Forelimb muscle (tissue), 1 donor: ENCODE results near the gene INSIG1. TPM values are rescaled to one million over a fixed set of nuclear protein-coding genes. Genes with fewer than 3 reads are reported as not detected.
A peak's percentile ranks its signal among the peaks of the same experiment; 100 is the strongest.

Source experiments
- DNase-seq: peaks from one replicate; pipeline ENCODE4 v3.0.0-alpha.2; 2013; ENCODE audit warnings: low read depth
- polyA plus RNA-seq: library from polyadenylated mRNA; unstranded; fragments of 120-200 nt; gene quantifications from one replicate; pipeline ENCODE4 v1.2.1, GENCODE V29; 2013; ENCODE audit not compliant: insufficient read length

The INSIG1 gene
- polyA plus RNA-seq, 1 donor = 22.7 TPM

DNA sequence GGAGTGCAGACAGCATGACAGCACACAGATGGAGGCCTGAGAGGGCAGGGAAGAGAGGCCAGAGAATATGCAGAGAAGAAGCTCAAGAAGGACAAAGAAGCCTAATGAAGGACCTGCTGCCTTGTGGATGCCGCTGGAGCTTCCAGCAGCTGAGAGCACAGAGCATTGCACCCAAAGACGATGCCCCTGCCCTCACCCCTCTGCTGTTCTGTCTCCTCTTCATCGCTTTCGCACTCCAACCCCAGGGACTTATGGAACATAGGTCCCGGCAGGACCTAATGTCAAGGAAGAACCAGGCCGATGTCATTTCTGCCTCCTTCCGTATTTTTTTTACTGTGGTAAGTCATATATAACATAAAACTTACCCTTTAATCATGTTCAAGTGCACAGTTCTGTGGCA lies 12.3 kb upstream of the INSIG1 start:
- no peak for DNase-seq

DNA sequence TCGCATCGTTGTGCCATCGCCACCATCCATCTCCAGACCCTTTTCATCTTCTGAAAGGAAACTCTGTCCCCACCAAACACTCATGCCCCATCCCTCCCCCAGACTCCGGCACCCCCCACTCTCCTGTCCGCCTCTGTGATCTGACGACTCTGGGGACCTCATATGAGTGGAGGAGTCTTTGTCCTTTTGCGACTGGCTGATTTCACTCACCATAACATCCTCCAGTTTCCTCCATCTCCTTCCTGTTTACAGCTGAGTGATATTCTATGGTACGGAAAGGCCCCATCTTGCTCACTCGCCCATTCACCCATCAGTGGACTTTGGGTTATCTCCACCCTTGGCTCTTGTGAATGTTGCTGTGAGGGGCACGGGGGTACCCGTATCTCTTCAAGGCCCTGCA lies 11.8 kb upstream of the INSIG1 start:
- no peak for DNase-seq

DNA sequence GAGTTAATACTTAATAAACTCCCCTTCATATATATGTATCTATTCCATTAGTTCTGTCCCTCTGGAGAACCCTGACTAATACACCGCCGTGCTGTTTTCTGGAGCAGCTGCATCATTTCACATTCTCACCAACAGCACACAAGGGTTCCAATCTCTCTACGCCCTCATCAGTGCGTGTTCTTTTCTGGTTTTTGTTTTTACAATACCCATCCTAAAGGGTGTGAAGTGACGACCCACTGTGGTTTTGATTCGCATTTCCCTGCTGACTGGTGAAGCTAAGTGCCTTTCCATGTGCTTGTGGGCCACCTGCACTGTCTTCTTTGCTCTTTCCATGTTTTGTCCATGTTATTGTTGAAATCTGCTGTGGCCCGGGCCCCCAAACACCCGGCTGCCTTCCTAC lies 11.0 kb upstream of the INSIG1 start:
- no peak for DNase-seq

DNA sequence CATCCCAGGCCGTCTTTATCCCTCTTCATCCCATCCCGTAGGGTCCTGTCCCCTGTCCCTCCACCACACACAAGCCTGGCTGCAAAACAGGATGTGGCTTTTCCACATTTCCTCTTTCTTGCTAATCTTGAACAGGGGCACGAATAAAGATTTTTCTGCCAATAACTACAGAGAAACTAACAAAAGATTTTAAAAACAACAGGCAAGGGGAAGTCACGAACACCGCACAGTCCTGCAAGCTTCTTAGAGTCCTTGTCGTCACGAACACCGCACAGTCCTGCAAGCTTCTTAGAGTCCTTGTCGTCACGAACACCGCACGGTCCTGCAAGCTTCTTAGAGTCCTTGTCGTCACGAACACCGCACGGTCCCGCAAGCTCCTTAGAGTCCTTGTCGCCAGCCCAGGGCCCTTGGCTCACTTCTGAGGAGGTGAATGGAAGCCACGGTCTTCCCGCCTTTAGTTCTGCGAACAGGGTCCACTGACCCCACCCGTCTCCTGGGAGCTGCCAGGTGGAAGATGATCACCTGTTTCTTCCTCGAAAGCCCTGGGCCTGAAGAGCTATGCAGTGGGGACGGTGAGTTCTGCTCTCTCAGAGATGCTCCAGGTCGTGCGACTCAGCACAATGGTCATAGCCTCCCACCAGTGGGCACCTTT lies 10.3 kb upstream of the INSIG1 start:
- DNase-seq = no peak

DNA sequence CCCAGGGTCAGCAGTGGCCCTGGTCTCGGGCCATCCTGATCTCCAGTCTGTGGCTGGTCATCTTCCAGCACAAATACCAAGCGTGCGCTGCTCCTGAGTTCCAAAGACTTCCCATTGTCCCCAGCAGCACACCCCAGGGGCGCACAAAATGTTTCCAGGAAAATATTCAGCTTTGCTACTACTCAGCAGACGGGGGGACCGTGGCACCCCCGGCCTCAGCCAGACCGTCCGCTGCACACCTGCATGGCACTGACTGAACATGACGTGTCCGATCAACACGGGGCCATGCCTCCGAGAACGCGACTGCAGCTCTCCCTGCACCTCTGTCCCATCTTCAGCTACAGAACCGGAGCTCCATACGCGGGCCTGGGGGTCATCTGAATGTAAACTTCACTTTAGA lies 9.6 kb upstream of the INSIG1 start:
- no peak for DNase-seq

DNA sequence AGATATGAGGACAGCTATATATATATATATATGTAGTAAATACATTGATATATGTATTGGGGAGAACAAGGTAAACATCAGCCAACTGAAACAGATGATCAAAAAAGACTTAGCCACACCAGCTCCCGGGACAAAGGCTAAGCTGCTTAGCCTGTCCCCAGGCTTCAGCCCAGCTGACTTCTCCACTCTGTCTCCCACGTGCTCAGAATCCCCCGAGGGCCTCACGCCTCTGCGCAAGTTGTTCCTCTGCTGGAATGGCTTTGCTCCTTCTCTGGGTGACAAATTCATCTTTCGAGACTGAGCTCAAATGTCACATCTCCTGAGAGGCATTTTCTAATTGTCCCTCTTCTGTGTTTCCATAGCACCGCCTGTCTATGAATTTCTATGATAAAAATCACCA lies 8.6 kb upstream of the INSIG1 start:
- no peak for DNase-seq

DNA sequence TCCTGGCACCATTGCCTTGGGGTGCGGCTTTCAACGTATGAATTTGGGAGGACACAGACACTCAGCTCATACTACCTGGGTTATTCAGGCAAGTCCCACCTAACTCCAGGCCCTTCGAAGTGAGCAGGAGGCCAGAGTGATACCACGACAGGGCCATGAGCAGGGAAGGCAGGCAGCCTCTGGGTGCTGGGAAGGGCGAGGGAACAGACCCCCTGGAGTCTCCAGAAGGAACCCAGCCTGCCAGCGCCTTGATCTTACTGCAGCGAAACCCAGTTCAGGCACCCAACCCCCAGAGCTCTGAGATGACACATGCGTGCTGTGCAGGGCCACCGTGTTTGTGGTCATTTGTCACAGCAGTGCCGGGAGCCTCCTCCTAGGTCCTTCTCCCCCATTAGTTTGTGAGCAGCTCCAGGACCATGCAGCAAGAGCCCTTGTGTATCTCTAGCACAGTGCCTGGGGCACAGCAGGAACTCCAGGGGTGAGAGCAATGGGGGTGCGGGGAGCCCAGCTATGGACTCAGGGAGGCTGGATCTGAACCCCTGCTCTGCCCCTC lies 7.7 kb upstream of the INSIG1 start:
- DNase-seq = no peak

DNA sequence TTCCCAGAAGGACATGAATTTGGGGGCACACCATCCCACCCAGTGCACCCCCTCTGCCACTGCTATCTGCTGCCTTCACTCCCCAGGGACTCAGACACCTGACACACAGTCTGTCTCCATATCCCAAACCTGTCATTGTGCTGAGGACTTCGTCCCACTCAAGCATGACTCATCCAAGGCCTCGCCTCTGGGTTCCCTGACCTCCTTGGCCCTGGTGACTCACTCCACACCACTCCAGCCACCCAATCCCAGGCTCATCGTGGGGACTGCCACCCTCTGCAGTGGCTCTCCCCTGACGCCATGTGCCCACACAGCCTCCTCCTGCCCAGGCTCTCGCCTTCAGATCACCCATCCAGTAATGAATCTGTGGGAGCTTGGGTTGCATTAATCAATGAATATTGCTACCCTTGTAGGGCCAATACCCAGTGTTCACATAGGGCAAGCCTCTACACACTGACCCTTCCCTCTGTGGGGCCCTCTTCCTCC lies 6.6 kb upstream of the INSIG1 start:
- DNase-seq = no peak

DNA sequence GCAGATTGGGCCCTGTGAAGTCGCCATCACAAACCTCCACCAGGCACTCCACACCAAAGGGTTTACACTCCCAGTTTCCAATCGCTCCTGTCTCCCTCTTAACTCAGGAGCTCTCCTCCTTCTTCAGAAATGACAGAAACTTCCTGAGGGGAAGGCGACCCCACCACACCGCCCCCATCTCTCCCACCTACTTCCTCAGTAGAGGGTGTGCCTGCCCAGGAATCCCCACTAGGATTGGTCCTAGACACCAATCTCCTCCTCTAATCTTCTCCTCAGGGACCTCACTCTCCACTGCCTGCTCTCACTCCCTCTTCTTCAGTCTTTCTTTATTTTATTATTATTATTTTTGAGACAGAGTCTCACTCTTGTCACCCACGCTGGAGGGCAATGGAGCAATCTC lies 5.9 kb upstream of the INSIG1 start:
- DNase-seq = no peak

DNA sequence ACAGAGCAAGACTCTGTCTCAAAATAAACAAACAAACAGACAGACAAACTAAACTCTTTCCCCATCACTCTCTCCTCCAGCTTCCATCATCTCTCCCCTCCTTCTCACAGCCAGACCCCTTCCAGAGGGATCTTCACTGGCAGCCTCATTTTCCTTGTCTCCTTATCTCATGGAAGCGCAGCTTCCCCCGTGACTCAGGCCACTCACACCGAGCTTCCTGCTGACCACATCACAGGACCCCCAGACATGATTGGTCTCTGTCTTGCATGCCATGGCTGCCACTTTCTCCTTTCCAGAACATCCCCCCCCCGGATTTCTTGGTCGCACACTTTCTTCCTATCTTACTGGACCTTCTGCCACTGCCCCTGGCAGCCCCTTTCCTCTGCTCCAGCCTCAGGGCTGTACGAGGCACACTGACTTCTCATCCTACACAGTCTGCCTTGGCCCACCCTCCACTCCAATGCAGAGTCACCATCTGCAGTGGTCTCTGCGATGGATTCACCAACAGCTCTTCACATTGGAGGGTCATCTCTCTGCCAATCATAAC lies 4.9 kb upstream of the INSIG1 start:
- no peak for DNase-seq

DNA sequence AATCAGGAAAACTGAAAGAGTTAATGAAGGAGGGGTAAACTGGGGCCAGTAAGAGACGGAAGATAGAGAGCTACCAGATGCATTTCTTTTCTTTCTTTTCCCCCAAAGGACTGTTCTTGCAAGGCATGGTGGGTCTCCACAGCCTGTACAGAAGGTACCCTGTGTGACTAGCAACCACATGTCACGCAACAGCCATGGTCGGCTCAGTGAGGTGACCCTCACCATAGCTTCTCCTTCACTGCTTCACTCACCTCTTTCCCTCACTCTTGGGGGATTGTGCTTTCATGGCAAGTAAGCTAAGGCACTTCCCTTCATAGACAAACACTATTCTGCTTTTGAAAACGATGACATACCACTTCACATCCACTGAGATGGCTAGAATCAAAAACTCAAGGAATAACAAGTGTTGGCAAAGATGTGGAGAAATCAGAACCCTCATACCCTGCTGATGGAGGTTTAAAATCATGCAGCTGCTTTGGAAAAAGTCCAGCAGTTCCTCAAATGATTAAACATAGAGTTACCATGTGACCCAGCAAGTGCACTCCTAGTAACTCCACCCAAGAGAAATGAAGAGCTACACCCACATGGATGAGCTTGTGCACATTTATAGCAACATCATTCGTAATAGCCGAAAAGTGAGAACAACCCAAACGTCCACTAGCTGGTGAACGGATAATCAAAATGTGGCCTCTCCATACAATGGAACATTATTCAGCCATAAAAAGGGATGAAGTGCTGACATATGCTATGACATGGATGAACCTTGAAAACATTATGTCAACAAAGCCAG lies 3.8 kb upstream of the INSIG1 start:
- no peak for DNase-seq

DNA sequence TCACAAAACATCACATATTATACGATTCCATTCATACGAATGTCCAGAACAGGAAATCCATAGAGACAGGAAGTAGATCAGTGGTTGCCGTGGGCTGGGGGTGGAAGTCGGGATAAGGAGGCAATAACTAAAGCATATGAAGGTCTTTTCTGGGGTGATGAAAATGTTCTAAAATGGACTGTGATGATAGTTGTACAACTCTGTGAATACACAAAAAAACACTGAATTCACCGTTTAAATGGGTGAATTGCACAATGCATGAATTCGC lies 3.2 kb upstream of the INSIG1 start:
- no peak for DNase-seq

DNA sequence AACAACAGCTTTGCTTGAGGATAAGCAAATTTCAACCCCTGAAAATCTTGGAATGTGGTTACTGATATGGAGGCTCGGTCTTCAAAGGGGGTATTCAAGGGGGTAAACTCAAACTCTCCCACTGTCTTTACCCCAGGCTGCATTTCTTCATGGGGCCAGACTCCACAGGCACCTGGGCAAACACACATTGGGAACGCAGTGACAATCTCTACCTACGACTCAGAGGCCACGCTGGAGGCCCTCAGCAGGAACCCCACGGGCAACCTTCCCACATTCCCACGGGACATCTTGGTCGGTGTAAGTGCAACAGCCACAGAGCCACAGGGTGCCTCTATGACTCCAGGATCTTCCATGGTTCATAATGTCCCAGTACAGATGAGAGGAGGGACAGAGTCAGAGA lies 2.2 kb upstream of the INSIG1 start:
- DNase-seq = no peak

DNA sequence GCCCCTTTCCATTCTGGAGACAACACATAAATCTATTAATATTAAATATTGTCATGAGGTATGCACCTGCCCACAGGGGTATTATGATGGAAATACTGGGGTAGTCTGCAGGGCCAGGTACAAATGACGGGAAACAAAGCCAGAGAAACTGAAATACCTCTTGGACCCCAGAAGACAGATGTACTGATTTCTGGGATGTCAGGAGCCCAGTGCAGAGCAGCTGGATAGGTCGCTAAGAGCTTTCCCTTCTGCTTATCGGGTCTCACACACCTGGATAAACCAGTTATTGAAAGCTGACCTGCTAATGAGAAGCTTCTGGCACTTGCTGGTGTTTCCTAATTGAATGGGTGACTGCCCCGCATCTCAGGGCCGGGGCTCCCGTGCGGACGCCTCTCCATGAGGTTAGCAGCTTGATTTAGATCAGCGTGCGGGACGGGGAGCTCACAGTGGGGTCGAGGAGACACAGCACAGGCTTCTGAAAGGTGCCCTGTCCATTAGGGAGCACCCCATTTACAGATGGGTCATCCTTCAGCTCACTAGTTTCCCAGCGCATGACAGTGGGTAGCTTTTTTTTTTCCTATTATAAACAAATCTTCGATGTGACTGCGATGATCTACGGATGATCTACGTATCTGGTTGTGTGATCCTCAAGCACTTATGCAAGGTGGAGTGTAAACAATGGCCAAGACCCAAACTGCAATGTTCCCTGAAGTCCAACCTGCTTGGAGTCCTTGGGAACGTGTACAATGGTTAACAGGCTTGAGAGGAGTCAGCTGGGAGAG lies 1.5 kb upstream of the INSIG1 start:
- DNase-seq = no peak

DNA sequence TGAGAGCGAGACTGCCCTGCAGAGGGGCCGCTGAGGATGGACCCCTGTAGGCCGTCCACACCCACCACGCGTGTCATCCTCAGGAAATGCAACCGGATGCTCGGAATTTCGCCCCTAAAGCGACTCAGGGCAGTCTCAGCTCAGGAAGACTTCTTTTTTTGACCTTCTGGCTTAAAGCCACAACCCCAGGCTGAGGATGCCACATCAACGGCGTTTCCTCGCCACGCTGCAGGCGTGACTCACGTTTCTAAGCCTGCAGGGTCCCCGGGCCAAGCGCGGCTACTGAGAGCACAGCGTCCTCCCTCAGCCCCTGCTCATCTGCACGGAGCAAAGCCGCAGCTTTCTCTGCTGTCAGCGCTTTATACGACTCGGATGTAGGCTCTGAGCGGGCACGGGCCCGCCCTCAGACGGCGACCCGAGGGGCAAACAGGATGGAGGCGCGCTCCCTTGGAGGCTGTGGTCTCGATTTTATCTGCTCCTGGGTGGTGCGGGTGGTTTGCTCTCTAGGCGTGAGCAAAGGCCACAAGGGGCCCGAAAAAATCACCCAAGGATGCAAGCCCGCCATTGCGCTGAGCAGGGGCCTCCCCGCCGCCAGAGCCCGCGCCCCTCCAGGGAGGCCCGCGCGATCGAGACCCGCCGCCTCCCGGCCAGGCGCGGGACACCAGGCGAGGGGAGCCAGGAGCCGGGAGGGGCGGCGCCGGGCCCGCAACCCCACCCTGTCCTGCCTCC lies 726 bp upstream of the INSIG1 start:
- DNase-seq = no peak

DNA sequence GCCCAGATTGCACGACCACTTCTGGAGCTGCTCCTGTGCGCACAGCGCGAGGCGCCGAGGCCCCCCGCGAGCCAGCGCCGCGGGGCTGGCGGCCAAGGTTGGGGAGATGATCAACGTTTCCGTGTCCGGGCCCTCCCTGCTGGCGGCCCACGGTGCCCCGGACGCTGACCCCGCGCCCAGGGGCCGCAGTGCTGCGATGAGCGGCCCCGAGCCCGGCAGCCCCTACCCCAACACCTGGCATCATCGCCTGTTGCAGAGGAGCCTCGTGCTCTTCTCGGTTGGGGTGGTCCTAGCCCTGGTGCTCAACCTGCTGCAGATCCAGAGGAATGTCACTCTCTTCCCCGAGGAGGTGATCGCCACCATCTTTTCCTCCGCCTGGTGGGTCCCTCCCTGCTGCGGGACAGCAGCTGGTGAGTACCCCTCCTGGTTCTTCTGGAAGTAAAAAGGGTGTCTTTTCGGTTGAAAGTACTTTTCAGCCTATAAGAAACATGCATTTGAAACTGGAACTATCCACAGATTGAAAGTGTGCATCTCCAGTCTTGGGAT lies 683 bp downstream of the INSIG1 start:
- DNase-seq = no peak

DNA sequence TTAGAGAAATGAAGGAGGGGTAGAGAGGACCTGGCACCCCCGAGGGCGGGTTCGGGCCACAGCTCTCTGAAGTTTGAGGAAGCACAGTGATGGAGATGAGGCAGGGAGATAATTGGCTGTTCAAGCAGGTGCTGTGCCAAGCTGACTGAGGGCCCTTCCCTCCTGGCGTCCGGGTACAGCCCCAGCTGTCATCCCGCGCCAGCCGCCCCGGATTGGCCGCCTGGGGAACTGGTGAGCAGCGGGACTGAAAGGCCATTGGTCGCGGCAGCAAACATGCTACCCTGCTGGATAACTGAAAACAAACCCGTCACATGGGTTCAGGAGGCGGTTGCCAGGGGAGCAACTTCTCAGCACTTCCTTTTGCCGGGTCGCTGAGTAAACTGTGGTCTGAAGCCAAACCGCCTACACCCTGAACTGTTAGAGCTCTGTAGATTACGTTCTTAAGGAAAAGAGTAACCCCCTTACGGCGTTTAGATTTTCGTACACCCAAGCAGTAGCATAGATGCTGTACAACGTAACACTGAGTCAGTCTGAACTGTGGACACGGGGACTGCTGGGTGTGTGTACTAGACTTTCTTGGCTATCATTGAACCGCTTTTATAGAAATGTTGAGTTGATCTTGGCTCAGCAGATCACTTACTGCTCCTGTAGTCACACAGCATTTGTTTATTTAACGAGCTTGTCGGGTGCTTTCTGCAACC lies 1.3 kb downstream of the INSIG1 start:
- DNase-seq = peak; percentile 82

DNA sequence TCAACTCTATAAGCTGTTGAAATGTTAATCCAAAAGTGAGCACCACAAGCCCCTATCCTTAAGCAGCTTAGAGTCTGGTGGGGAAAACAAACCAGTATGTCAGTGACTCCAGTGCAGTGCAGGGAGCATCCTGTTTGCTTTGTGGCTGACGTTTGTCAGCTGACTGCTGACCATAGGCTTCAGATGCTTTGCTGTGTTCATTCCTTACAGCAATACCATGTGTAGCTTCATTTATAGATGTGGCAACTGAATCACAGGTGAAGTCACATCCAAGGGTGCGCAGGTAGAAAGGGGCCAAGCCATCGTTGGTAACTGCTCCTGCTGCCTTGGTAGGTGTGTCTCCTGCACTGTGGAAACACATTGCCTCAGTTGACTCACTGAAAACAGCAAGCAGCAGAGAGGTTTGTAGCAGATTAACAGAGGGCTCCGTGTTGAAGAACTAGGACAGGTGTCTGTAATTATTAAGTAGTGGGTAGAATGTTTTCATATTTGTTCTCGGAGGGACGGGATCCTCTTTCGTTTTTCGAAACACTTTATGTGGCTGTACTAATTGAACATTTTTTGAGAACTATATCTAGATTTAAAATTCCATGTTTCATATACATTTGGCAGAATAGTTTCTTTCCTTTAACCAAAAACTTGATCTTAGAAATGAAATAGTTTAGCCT lies 2.0 kb downstream of the INSIG1 start:
- DNase-seq = no peak

DNA sequence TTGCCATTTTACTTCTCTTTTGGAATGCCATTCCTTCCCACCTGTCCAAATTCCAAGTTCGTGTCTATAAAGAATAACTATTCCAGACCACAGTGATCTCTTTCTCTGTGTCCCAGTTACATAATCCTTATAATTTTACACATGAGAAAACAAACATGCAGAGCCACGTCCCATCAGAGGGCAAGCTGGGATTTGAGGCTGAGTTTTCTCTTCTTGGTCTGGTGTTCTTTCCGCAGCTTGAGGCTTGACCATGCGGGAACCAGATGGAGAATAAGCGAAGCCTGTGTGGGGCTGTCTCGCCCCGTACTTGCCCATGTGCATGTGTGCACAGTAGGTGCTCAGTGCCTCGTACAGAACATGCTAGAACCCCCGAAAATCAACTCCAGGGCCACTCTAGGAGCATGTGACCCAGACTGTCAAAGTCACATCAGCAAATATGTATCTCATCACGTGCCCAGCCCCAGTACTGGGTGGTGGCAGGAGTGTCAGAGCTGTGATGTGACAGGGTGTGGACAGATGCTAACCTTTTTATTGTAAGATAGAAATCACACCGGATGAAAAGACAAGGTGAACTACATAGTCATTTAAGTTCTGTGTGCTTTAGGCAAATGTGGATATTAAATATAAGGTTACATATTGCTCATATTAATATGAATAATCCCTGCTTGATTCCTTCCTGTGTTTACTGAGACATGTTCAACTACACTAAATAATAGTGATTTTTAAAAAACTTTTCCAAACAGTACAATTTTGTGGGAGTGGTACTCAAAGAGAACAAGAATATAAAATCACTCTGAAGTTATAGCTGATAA lies 3.2 kb downstream of the INSIG1 start:
- no peak for DNase-seq
